ENCODE measurements around the gene RFFL.
"Not testable (repeated sequence)": the region's sequence is repeated elsewhere in the genome, so short reads cannot be mapped to it uniquely, and the experiment has no call there.

Gene RFFL

DNA sequence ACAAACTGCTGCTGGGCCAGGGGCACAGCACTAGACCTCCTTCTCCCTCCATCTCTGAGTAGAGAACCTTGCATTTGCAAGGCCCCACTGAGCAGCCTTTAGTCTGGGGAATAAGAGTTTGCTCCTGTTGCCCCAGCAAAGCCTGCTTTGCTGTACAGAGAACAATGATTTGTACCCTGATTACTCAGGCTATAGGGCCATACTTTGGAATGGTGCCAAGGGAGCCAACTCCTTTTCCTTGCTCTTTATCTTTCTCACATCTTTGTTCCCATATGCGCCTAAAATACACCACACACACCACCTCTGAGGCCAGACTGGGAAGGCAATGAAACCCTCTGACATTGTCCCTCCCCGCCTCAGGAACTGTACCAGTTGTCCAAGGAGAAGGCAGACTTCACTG lies 62.0 kb downstream of the RFFL start:
- DNase-seq, result no peak

GRCh38 chr17:35000965-35001364 lies 62.5 kb downstream of the RFFL start:
- DNase-seq, result not testable (repeated sequence)

- DNase-seq, result no peak
Measured at GRCh38 chr17:34999456-34999855, 64.1 kb downstream of the RFFL start.

DNA sequence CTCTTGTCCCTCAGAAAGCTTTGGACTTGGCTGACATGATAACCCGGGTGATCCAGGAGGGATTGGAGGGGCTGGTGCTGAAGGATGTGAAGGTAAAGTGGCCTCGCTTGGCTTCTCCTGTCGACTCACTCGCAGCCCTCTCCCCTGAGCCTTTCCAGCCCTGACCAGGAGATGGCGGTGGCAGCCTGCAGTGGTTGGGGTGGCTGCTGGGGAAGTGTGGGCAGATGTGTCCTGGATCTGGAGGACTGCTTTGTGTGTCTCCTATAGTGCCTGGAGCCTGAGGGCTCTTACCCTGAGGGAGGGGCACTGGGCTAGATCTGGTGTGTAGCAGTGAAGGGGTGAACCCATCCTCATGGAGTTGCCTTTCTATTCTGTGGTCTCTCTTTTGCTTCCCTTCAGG lies 65.3 kb downstream of the RFFL start:
- DNase-seq, result peak; percentile 92

GRCh38 chr17:34997355-34997862 lies 66.1 kb downstream of the RFFL start:
- DNase-seq, result no peak

- no peak for DNase-seq
Measured at GRCh38 chr17:34996422-34997285, 66.9 kb downstream of the RFFL start.

GRCh38 chr17:34993031-34993430 lies 70.5 kb downstream of the RFFL start:
- no peak for DNase-seq

DNA sequence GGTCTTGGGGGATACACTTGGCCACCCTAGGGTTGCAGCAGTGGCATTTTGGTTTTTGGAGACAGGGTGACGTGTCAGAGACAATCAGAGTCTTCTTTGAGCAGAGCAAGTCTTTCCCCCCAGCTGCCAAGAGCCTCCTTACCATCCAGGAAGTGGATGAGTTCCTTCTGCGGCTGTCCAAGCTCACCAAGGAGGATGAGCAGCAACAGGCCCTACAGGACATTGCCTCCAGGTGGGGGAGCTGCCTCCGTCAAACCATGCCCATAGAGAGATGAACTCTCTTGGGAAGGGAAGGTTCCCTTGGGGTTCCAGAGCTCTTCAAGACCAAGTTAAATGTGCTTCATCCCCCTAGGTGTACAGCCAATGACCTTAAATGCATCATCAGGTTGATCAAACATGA lies 71.9 kb downstream of the RFFL start:
- no peak for DNase-seq

- no peak for DNase-seq
Measured at GRCh38 chr17:34990921-34991365, 72.6 kb downstream of the RFFL start.

DNA sequence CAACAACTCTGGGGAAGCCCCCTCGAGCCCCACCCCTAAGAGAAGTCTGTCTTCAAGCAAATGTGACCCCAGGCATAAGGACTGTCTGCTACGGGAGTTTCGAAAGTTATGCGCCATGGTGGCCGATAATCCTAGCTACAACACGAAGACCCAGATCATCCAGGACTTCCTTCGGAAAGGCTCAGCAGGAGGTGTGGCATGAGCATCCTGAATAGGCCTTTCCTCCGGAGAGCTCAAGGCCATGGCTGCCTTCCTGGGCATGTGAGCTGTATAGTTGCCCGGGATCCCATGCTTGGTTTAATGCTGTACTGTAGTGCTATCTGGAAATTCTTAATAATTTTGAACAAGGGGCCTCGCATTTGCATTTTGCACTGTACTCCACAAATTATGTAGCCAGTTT lies 74.0 kb downstream of the RFFL start:
- no peak for DNase-seq

DNA sequence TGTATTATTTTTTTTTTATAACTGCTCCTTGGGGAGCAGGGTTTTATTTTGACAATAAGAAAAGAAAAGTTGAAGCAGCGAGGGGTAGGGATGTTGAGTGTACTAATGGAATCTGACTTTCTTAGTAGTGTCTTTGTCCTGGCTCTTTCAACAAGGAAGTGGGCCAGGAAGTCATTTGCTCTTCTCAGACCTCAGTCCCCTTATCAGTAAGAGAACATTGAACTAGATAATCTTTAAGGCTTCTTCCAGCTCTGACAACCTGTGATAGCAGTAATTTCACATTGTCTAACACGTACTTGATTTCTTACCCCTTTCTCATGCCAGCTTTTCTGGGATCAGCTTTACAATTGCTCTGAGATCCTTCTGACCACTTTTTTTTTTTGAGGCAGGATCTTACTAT lies 74.9 kb downstream of the RFFL start:
- DNase-seq, result no peak

DNA sequence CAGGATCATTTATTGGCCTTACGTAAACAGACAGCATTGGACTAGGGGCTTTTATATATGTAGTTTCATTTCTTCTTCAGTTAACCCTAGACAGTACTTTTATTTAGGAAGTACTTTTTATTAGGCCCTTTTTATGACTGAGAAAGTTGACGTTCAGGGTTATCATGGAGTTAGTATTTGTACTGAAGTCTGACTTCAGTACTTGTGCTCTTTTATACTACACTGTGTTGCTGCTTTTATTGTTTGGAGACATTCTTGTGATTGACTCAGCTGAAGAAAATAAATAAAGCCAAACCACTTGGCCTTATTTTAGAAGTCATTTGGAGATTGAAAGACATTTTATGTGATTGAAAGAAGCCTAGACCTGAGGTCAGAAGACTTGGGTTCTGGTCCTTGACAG lies 76.3 kb downstream of the RFFL start:
- DNase-seq, result no peak

GRCh38 chr17:34981538-34982241 lies 81.8 kb downstream of the RFFL start:
- no peak for DNase-seq

DNA sequence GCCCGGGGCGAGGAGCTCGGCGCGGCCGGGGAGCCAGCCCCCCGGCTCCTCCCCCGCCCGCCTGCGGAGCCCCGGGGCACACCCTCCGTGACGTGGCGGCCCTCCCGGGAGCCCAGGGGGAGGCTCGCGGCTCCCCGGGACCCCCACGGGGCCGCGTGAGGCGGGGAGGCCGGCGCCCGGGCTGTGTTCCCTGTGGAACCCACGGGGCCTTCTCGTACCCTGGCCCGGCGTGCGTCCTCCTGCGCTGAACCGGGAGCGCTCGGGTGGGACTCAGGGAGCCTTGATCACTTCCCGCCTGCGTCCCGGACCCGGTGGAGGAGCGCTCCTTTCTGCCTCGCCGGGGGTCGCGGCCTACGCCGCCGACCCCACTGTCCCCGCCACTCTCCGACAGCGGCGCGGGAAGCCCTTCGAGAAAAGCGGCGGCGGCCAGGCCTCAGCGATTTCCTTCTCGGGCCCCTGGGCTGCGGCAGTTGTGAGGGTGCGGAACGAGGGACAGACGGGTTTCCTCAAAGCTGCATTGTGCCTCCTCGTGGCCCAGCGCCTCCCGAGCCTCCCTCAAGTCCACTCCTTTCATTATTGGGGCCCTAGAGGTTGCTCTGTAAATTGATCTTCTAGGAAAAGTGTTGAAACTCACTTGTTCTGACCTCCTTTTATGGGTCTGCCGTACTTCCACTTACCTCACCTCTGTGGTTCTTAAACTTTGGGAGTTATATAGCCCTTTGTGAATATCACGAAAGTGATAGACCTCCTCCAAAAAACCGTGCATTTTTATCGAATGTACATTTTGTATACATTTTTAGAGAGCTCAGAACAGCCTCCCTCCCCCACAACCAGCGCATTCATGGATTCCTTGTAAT lies 82.6 kb downstream of the RFFL start:
- peak; percentile 93 for DNase-seq

DNA sequence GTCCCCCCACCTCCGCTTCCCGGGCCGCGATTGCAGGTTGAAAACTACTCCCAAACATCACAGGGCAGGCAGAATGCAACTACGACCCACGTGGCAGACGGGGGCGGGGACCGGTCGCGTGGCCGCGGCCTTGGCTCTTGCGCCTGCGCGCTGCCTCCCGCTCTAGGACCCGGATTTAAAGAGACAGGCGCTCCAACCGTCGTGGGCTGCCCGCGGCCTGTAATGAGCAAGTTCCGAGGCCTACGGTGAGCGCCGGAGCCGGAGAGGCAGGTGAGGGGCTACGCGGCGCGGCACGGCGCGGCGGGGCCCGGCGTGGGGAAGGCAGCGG lies 83.2 kb downstream of the RFFL start, which contains the start of gene LIG3:
TSS of gene LIG3 (plus strand) at position 160 of the 328 bp plus-strand sequence. CDS start 2,494 bp downstream, outside the sequence.
- peak; percentile 98 for DNase-seq

DNA sequence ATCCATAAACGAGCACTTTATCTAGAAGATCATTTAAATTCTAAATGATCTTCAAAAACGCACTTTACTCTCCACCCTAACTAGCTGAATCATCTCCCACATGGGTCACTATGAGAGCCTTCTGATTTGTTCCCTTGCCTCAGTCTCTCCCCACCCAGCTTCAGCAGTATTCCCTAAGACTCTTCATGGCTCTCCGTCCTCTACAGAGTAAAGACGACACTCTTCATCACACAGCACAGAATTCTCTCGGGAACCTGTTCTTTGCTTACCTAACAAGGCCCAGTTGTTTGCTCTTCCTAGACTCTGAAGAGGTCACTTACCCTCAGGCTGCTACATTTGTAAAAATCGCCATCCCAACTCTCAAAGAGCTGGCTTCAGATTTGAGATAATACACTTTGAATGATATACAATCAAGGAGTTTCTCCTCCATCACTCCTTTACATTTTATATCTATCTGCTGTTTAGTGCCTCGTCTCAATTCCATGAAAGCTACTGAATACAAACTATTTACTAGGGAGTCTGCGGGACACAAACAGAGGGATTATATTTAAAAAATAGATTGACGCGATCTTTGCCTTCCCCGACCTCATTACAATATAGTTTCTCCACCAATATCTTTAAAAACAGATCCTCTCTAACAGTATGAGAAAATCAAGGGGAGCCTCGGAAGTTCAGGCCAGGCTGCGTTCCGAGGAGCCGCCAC lies 83.7 kb downstream of the RFFL start:
- DNase-seq, result no peak

- DNase-seq, result no peak
Measured at GRCh38 chr17:34979153-34979552, 84.4 kb downstream of the RFFL start.

GRCh38 chr17:34974794-34975785 lies 88.4 kb downstream of the RFFL start:
- DNase-seq, result no peak

DNA sequence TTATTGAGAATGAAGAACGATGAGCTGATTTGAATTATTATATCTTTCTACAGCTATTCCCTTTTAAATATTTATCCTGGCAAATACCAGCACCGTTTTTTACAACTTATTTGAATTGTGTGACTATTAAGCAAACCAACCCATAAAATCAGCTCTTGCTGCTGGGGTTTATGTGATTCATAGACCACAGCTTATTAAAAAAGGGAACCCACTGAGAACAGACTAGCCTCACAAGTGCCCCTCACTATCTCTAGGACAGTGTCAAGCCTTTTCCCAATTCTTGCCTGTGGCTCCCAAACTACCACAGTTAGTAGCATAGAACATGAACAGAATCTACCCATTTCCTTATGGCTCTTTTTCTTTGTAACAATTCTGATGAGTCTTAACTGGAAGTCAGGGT lies 89.3 kb downstream of the RFFL start:
- no peak for DNase-seq

DNA sequence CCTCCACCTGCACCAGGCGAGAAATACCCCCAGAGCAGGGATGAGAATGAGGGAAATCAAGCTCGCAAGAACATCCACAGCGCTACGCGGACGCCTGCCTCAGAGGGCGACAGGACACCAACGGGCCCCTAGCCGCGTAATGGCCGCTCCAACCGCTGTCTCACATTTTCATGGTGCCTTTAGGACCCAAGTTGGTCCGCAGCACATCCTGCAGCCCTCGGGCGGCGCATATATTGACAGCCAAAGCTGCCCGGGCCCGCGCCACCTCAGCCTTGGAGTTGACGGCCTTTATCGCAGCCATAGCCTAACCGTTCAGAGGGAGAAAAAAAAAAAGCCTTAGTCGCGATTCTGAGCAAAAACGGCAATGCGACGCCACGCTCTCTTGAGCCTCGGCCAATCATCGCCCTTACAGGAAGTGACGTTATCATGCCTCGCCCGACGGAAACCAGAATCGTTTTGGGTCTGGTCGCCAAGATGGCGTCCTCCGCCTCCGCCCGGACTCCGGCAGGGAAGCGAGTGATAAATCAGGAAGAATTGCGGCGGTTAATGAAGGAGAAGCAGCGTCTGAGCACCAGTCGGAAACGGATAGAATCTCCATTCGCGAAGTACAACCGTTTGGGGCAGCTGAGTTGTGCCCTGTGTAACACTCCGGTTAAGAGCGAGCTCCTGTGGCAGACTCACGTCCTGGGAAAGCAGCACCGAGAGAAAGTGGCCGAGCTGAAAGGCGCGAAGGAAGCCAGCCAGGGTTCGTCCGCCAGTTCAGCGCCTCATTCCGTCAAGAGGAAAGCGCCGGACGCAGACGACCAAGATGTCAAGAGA lies 102.2 kb downstream of the RFFL start, which contains the start of the genes CCT6B and ZNF830:
TSS of gene CCT6B (minus strand) at position 368 of the 819 bp plus-strand sequence. CDS start at position 301, 67 bp downstream.
TSS of gene ZNF830 (plus strand) at position 448 of the 819 bp plus-strand sequence. CDS start at position 475, 27 bp downstream.
- DNase-seq, result peak; percentile 96

Measured in activated effector memory CD4-positive, alpha-beta T cell treated with anti-CD3 and anti-CD28 coated beads, Interleukin-2, amount 50 U/mL, for 16 hours (primary cell).